GM12873 (cell line): ENCODE measurements around the gene PDK2.

ENCODE experiments used
- TF ChIP-seq, protein P1 (sequence below): IDR thresholded peaks from 2 replicates; pipeline ENCODE4 v1.5.1; 2012; ENCODE audit warnings: low read depth, mild to moderate bottlenecking, moderate library complexity, low read length, control low read depth; ENCODE audit not compliant: insufficient read depth; ENCODE audit errors: missing control alignments

The PDK2 gene

GRCh38 chr17:50094753-50095619, at the start of gene PDK2:
Gene PDK2 (plus strand): TSS chr17:50095351. CDS start chr17:50095436, 85 bp downstream.
- TF ChIP-seq, protein P1, sequence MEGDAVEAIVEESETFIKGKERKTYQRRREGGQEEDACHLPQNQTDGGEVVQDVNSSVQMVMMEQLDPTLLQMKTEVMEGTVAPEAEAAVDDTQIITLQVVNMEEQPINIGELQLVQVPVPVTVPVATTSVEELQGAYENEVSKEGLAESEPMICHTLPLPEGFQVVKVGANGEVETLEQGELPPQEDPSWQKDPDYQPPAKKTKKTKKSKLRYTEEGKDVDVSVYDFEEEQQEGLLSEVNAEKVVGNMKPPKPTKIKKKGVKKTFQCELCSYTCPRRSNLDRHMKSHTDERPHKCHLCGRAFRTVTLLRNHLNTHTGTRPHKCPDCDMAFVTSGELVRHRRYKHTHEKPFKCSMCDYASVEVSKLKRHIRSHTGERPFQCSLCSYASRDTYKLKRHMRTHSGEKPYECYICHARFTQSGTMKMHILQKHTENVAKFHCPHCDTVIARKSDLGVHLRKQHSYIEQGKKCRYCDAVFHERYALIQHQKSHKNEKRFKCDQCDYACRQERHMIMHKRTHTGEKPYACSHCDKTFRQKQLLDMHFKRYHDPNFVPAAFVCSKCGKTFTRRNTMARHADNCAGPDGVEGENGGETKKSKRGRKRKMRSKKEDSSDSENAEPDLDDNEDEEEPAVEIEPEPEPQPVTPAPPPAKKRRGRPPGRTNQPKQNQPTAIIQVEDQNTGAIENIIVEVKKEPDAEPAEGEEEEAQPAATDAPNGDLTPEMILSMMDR: no peak

DNA sequence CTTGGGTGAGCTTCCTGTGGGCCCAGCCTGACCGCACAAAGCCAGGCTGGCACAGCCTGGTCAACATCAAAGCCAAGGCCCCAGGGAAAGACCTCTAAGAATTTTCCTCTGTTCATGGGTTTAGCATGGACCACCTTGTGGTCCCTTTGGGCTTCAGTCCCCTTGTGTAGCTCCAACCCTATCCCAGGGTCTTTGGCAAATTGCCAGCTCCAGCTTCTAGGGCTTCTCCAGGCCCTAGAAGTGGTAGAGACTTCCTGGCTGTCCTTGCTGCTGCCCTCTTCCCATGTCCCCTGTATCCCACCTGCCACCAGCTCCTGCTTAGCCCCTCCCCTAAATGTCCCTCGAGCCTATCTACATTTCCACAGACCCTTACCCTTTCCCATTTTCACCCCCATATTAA, 49.0 kb upstream of the PDK2 start:
- TF ChIP-seq, protein P1: no peak

GRCh38 chr17:50046667-50047066, 48.5 kb upstream of the PDK2 start:
- TF ChIP-seq, protein P1: no peak

DNA sequence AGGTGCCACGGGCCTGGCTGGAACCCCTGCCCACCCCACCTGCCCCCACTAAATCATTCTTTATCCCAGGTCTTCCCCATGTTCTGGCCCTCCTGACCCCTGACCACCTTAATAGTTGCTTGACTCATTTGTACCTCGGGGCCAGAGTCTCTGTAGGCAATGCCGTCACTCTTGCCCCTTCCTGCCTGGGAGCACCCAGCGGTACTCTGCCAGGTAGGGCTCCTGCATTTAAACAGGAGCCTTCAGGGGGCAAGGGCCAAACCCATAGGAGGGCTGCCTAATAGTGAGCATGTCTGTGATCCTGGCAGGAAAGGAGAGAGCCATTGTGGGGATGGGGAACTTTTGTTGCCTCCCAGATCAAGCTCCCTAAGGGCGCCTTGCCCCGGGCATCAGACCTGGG, 48.1 kb upstream of the PDK2 start:
- TF ChIP-seq, protein P1: no peak

DNA sequence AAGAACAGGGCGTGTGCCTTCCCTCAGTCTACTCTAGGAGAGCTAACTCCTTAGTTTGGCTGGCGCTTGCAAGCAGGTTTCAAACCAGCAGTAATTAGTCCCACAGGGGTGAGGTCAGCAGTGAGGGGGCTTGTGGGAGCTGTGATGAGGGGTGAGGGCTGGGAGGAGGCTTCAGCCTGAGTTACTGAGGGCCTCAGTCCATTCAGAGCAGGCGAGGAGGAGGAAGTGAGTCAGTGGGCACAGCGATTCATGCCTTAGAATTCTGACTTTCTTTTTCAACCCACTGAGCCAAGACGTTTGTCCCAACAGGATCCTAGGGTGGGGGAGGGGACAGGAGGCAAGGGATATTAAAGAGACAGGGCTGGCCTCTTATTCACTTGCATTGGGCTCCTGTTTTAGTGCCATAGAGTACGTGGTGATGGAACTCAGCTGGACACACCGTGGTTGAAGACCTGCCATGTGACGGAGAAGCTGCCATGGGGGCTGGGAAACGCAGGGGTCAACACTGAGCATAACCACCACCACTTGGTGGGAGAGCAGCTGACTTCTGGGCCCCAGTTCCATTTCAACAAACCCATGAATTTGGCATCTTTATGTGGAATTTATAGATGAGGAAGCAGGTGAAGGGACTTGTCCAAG, 47.5 kb upstream of the PDK2 start:
- TF ChIP-seq, protein P1: no peak

DNA sequence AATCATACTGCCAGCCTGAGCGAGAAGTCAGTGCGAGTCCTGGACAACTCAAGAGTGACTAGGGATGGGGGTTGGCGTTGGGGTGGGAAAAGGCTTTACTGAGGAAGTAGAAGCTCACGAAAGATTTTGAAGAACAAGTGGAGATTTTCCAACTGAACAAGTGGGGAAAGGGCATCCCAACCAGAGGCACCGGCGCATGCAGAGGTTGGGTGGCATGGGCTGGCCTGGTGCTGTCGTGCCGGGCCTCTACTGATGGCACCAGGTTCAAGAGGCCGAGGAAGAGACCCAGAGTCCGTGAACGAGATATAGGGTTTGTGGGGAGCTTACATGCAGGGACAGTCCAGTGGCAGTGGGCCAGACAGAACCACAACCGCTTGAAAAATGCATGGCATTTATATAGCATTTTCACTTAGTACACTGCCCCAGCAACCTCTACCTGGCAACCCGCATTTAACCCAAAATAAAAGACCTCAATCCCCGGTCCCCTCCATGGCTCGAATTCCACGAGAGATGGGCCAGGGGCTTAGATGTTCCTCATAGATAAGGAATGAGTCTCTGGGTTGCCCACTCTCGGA, 46.9 kb upstream of the PDK2 start:
- TF ChIP-seq, protein P1: no peak

DNA sequence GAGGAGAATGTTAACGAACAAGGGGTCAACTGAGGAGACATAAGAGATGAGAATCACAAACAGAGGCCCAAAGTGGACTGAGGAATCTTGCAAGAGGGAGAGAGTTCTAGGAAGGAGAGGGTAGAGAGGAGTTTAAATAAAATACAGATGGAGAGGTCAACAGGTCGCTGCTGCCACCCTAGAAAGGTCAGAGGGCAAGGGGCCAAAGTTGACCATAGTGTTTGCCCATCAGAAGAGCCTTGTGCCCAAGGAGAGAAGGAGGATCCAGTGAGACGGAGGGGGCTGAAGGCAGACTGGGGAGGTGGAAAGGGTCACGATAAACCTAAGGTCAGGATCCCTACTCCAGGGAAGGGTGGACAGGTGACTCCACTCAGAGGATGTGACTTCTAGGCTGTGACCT, 46.2 kb upstream of the PDK2 start:
- TF ChIP-seq, protein P1: no peak
